Mesenteric fat pad (tissue), 1 donor: ENCODE measurements around the gene HUNK. TPM values are rescaled to one million over a fixed set of nuclear protein-coding genes. Genes with fewer than 3 reads are reported as not detected.

Source experiments
- DNase-seq: peaks from one replicate; pipeline ENCODE4 v3.0.0-alpha.2; 2020; ENCODE audit warnings: low spot score
- total RNA-seq: library from RNA; stranded (reverse); fragmentation: NEBNext Ultra II Directional; extraction: Animal tissue kit (Norgen Biotek cat#: 25700); gene quantifications from one replicate; pipeline ENCODE4 v1.2.1, GENCODE V29; 2021
- donor health status: DM: yes; HTN: yes; CAD: no.

Gene HUNK
- total RNA-seq, 1 donor from 2014 or later, result 0.55 TPM

DNA sequence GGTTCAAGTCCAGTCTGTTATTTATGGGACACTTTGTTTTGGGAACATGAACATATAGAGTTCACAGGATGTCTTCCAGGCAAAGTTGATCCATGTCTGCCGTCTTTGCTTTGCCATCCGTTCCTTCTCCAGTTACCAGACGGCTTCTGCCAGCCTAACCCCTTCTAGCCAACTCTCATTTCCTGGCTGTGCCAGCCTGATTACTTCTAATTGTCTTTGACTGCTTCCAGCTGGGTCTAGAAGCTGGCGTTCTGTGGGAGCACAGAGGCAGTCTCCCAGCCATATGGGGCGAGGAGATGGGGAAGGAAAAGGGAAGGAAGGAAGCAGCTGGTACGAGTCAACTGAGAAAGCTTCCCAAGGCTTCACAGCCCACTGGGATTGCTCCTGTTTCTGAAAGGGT, 3.1 kb upstream of the HUNK start:
- peak; percentile 37 for DNase-seq

DNA sequence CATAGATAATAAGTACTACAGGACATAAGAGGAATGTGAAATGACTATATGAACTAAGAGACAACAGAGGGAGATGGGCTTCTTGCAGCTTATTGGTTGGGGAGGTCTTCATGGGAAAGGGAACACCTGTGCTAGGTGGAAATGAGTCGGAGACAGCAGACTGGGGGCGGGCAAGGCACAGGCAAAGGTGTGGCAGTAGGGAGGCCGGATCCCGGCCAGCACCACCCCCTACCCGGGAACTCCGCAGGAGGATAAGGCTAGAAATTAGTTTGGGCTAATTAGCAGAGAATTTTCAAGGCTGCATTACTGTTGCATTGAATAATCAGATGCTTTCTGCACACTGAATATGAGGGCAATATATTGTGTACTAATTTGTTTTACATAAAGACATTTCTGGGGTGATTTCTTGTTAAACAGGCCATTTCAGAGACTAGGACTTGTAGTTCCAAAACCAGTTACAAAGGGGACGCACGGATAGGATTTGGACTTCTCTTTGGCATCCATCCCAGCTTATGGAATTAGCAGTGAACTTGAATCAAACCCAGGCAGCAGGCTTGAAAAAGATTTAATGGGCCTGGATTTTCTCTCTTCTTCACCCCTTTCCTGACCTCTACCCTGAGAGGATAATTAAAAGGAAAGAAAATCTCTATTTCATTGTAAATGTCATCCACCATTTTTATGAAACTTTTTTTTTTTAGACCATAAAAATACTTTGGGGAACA, 2.2 kb upstream of the HUNK start:
- DNase-seq, result peak; percentile 60

DNA sequence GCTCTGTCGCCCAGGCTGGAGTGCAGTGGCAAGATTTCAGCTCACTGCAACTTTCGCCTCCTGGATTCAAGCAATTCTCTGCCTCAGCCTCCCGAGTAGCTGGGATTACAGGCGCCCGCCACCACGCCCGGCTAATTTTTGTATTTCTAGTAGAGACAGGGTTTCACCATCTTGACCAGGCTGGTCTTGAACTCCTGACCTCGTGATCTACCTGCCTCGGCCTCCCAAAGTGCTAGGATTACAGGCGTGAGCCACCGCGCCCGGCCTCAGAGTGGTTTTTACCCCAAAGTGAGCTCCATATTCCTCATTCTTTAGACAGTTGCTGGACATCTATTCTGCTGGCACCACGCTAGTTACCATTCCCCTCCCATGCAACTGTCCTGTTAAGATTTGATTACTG, 1.4 kb upstream of the HUNK start:
- peak; percentile 51 for DNase-seq

DNA sequence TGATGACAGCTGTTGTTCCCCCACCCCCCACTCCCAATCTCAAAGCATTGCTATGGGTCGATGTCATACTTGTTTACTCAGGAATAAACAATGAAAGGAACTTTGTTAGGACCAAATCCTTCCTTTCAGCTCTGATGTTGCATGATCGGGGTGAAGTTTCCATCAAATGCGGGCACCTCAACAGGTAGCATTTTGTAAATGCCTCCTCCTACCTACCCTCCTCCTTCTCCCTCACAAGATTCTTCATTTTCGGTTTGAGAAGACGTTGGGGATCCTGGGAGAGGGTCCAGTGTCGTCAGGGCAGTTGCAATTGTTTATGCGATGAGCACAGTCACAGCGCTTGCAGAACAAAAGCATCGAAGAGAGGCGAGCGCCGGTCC, 758 bp upstream of the HUNK start:
- DNase-seq, result peak; percentile 2

DNA sequence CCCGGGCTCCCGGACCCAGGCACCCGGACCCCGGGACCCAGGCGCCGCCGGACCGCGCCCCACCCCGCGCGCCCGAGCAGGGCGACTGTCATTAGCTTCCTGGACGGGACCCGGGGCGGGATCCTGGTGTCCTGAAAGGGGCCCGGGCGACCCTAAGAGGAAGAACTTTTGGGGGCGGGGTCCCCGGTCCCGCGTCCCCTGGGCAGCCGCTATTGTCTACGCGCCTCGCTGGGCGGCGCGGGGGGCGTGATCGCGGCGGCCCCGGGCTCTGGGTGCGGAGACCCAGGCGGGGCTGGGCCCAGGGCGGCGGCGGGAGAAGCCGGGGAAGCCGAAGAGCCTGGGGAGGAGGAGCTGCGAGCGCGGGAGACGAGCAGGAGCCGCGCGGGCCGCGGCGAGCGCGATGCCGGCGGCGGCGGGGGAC, 465 bp downstream of the HUNK start:
- DNase-seq, result peak; percentile 84

DNA sequence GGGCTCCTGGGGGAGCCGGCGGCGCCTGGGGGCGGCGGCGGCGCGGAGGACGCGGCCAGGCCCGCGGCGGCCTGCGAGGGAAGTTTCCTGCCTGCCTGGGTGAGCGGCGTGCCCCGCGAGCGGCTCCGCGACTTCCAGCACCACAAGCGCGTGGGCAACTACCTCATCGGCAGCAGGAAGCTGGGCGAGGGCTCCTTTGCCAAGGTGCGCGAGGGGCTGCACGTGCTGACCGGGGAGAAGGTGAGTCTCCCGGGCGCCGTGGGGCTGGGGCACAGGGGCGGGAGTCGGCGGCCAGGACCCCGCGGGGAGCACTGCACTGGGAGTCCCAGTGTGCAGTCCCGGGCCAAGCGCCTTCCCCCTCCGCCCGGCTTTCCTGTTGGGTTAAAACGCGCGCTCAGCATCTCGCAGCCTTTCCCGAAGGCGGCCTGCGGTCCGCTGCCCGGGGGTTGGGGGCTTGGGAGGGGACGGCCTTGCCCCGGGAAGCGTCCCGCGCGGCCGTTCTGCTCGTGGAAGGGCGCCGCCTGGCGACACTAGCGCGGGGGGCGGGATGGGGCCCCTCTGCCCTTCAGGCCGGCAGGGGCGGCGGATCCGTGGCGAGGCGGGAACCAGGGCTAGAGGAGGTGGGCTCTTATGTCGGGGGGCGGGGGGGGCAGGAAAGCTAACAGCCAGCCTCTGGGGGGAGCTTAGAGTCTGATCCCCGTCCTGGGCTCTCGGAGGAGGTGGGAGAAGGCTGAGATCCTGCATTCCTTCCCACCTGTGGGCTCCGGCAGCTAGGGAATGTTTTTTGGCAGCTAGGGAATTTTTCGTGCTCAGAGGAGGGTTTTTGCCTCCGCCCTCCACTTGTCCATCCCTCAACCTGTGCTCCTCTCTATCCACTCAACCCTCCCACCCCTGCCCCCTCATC, 1.1 kb downstream of the HUNK start:
- peak; percentile 90 for DNase-seq

DNA sequence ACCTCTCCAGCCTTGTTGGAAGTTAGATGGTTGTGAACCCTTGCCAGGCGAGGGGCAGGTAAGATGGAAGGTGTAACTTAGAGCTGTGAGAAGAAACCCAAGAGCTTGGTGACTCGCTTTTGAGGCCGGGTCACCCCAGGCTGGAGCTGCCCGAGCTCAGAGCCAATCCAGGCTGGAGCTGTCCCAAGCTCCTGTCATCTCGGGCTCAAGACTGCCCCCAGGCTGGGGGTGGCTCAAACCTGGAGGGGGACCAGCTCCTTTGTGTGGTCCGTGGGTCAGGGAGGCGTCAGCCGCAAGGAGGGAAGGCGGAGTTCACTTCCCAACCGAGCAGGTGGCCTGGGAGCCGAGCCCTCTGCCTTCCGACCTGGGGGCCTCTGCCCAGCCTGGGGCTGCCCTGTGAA, 2.0 kb downstream of the HUNK start:
- peak; percentile 55 for DNase-seq

DNA sequence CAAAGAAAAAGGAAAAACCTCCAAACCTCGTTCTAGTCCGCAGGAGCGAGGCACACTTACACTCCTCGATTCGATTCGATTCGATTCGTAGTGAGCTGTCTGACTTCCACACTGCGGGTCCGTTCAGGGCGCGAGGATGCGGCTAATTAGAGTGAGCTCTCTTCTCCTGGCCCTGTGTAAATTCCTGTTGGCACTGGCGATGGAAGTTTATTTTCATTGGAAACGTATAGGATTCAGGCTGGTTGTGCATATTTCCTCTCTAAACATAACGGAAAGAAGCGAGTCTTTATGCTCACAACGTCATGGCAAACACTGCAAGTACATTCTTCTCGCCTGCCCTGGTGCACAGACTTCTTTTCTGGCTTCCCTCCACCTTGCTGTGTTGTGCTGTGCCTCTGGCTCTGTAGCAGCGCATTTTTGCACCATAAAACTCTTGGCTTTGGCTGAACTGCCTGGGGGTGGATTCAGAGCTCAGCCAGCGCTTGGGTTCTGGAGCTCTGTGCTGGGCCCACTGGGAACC, 2.7 kb downstream of the HUNK start:
- DNase-seq, result peak; percentile 47

DNA sequence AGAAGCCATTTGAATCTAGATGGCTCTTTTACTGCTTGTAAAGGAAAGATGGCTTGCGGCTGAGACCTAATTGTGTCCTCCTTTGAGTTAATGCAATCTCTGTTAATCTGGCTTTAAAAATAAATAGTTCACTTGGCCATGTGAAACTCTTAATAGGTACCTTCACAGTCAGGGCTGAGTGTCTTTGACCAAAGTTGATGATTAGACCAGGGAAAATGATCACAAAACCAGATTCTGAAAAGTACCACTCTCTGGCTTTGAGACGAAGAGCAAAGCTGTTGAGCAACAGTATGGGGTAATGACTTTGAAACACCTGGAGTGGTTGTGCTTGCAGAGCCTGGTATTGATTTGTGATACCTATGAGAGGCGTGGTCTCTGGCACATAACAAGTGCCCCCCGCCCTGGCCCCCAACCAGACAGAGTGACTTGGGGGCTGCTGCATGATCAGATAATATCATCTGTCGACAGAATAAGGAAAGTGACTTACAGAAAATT, 4.7 kb downstream of the HUNK start:
- DNase-seq, result peak; percentile 41

DNA sequence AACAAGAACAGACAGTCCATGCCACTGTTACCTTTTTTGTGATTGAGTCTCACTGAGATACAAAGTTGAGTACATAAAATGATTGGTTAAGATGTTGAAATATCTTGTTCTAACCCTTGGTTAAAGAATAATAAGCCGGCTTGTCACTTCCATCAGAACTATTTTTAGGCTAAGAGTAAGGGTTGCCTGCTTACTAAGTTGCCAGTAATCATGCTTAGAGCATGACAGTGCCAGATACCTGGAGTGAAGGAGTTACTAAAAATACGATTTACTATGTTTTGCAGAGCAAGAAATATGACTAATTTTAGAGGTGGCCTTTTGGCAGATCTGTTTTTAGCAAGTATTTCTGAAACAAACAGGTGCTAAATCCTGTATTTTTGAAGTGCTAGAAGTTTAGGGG, 6.0 kb downstream of the HUNK start:
- no peak for DNase-seq

DNA sequence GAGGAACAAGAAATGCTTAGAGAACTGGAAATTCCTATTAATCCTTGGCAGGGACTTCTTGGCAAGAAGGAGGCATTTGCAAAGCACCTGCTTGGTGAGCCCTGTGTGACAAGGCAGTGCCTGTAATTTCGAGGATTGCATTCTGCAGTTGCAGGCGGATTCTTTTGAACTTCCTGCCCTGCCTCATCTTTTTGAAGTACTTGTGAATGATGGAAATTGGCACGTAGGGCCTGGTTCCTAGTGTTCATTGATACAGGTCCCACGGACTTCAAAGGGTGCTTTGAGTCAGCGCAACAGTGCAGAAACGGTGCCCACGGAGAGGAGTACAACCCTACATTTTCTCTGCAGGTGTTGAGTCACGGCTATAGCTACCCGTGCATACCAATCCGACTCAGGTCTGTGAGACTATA, 6.4 kb downstream of the HUNK start:
- no peak for DNase-seq

DNA sequence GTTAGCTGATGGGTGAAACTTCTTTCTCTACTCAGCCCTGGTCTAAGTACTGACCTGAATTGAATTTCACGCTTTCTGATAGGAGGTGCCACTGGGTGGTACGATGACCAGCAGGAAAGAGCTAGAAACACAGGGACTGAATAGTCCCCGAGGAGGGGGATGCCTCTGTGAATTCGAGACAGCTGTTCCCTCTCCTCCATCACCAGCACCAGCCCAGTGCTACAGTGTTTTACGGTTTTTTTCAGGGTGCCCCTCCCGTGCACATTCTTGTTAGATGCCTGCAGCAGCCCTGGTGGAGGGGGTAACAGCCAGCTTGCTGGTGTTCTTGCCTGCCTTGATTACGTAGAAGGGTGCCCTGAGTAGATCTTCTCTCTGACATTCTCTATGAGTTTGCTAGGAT, 7.1 kb downstream of the HUNK start:
- DNase-seq, result no peak

DNA sequence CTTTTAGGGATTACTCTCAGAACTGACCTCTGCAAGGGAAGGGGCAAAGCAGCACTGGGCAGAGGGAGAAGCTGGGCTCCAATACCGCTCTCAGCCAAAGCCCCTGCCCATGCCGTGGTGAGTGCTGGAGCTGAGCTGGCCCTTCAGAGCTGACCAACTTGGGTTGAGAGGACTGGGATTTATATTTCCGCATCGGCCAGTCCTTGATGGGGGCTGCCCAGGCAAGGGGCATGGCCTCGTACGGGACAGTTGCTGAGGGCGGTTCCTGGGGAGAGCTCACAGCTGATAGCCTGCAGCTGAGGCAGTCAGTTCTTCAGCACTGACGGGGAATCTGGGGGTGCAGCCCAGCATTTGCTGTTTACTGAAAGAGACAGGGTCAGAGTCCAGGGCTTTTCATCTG, 8.0 kb downstream of the HUNK start:
- DNase-seq, result peak; percentile 24

DNA sequence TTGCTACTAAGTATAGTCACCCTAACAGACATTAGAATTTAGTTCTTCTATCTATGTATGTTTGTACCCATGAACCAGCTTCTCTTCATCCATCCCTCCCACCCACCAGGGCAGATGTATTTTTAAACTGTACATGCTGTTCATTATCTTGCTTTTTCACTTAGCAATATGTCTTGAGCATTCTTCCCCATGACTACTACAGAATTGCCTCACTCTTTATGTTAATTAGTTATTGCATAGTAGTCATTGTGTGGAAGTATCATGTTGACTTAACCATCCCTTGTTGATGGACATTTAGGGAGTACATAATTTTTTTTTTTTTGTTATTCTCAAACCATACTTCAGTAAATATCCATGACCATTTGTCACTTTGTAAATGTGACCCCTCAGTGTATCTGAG, 9.9 kb downstream of the HUNK start:
- no peak for DNase-seq

DNA sequence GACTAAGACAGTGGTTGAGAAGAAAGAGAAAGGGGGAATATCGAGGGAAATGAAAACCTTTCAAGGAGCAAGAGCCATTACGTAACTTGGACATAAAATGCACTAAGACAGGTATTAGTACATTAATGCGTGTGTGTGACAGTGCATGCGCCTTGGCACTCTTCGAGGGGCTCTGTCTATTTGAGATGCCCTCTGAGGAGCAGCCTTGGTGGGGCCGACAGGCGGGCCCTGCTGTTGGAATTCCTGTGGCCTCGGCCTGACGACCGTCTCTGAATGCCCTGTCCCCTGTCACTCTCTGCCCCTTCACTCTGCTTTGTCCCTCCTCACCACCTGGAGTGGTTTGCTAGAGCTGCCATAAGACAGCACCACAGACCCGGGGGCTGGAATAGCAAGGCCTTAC, 12.3 kb downstream of the HUNK start:
- peak; percentile 62 for DNase-seq

DNA sequence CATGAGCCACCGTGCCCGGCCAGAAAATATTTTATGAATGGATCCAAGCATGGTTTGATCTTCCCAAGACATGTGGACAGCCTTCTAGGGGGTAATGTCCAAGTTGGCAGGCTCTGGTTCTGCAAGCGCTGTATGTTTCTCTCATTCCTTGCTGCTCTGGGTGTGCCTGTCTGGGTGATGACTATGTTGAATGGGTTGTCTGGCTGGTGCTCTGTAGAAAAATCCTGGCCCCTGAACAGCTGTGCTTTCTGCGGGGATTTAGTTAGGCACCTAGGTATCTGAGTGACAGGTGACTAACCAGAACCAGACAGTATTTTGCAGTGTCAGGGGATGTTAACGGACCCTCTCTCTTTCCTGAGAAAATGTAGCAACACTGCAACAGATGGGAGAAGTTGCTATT, 14.1 kb downstream of the HUNK start:
- peak; percentile 73 for DNase-seq

DNA sequence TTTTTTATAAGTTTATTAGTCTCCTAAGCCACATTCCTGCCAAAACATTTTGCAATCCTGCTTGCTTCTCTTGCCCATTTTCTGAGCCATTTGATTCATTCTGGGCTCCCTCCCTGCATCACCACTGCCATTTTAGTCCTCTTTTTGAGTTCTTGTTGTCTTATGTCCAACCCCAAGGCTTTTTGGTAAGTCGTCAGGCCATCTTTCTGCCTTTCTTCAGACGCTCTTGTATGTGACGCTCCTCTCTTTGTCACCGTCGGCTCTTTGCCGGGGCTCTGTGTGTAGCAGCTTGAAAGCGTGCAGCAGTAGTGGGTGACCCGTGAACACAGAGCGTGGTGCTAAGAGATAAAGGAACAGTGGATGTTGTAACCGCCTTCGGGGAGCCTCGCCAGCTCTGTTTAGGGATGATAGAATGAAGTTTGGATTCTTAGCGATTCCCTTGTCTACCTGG, 14.6 kb downstream of the HUNK start:
- DNase-seq, result peak; percentile 83

DNA sequence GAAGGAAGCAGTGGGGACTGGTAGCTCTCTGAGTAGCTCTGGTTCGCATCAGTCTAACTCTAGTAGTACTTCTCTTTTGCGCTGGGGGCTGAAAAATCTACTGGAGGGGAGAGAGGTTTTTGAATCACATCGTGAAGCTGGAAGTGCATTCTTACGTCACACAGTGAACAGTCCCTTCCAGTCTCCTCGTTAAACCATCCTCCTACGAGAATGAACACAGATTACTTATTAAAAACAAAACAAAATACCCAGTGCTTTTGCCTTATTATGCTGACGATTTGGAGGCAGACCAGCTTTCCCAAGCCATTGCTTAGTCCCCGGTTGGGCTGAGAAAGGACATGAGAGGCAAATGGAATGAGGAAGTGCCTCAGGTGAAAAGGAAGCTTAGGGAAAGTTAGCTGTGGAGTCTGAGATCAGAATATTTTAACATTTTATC, 16.1 kb downstream of the HUNK start:
- DNase-seq, result no peak

DNA sequence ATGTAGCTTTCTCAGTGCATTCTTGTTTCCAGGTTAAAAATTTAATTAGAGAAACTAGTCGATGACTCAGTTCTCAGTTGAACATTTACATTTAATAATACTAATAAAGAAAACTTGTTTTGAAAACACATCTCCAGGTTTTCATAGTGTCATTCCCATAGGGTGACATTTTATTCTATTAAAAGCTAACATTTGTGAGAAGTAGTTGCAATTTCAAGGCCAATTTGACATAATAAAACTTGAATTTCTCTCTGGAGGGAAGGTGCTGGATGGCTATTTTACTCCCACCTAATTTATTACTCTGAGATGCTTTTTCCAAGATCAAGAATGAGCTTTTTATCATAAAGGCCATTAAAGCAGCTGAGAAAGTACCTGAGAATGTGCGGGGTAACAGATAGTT, 16.6 kb downstream of the HUNK start:
- DNase-seq, result no peak

DNA sequence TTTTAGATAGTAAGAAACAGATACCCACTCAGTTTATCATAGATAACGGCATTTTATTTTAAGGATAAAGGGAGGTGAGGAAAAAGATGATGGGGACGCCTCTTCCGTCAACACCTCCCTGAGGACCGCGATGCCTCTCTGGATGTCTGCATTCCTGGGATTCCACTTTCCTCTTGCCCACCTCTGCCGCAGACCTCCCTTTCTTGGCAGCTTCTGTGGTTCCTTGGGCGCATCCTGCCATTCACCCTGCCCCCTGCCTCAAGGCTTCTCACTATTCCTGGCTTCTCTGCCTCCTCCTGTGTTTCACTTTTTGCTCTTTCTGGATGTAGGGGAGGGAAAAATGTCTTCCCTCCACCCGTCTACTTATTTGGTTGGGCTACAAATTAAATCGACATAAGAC, 19.9 kb downstream of the HUNK start:
- DNase-seq, result peak; percentile 16

DNA sequence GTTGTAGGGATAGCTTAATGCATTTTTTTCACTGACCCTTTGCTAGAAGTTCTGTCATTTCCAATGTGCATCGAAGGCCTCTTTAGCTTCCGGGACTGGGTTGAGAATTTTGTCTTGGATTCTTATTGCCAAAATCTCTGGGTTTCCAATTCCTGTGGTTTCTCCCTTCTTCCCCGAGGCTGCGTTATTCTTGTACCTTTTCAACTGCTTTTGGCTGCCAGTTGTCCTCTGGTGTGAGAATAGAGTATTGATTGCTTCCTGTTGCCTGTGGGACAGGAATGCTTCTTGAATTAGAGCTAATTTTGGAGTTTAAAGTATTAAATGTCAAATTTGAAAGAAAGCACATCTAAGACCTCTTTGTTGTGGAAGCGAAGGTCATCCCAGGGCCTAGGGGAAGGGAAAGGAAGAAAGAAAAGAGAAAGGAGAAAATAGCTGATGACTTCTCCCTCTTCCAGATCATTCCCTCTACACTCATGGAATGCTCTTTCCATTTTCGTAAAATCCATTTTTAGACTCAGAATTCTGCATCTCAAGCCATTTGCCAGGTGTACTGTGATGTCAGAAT, 21.1 kb downstream of the HUNK start:
- no peak for DNase-seq

DNA sequence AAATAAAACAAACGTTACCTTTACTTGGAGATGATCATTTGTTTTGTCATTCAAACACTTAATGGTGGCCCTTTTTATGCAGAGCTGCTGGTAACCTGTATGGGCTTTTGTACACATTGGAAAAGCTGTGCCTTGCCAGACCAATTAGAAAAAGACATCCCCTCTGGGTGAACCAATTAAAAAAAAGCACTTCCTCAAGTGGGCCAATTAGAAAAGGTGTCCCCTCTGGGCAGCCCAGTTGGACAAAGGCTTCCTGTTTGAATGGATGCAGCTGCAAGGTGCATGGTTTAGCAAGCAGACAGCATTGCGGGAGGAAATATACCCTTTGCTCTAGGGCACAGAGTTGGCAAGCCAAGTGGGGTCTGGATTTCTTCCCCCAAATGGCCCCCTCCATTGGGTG, 21.6 kb downstream of the HUNK start:
- peak; percentile 39 for DNase-seq
